Ammon's horn (tissue), 1 donor: ENCODE measurements around the gene PRDM11.

Experiments
- DNase-seq: peaks from one replicate; pipeline ENCODE4 v3.0.0-alpha.2; 2016; ENCODE audit warnings: low spot score

PRDM11 gene

GRCh38 chr11:45209891-45210699, 63.7 kb downstream of the PRDM11 start:
- DNase-seq: peak; percentile 79

- no peak for DNase-seq
Observed at GRCh38 chr11:45210846-45211245, 64.4 kb downstream of the PRDM11 start.

DNA sequence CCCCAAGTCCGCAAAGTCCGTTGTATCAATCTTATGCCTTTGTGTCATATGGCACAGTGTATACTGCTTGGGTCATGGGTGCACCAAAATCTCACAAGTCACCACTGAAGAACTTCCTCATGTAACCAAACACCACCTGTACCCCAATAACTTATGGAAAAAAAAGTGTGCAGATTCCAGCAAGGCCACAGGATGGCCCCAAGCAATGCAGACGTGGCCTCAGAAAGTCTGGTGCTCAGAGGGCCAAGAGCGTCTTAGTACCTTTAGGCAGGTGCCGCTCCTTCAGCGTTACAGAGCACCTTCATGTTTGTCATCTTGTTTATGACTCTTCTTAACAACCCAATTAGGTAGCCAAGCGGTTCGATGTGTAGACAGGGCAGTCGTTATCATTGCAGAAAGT, 65.3 kb downstream of the PRDM11 start:
- DNase-seq: no peak

DNA sequence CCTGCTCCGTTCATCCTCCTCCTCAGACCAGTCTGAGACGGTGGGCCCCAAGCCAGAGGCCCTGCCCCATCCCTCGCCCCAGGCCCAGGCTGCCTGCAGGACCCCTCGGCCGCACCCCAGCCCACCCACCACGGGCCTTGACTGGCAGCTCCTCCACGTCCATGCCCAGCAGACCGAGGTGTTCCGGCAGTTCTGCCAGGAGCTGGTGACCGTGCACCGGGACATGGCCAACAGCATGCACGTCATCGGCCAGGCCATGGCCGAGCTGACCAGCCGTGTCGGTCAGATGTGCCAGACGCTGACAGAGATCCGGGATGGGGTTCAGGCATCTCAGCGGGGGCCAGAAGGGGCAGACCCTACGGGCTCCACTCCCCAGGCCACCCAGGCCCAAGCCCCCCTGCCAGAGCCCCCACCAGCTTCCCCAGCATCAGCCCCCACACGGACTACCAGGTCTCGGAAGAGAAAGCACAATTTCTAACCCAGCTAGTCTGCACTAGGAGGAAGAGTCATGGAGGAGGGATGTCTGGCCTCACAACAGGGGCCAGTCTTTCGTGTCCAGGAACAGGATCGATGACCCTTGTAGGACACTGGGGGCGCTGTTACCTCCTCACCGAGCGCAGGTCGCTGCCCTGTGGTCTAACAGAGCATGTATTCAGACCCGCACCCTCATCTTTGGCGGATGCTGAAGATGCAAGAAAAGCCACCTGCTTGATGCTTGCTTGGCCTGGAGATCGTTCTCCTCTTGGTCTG, 66.3 kb downstream of the PRDM11 start:
- no peak for DNase-seq

- DNase-seq: no peak
Observed at GRCh38 chr11:45213316-45213665, 66.9 kb downstream of the PRDM11 start.

DNA sequence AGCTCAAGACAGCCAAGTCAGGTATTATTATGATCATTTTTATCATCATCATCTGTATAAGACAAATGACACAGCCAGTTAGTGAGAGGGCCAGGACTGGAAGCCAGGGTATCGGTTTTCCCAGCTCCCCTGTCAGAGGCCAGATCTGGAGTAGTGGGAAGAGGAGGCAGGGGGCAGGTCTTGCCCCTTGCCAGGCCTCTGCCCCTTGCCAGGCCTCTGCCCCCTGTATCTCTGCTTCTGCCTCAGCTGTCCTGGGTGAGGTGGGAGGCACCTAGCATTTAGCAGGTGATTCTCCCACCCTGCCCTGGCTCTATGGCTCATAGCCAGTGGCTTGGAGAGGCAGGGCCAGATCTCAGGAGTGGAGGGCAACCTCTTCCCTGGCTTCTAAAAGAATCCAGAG, 67.3 kb downstream of the PRDM11 start:
- no peak for DNase-seq

DNA sequence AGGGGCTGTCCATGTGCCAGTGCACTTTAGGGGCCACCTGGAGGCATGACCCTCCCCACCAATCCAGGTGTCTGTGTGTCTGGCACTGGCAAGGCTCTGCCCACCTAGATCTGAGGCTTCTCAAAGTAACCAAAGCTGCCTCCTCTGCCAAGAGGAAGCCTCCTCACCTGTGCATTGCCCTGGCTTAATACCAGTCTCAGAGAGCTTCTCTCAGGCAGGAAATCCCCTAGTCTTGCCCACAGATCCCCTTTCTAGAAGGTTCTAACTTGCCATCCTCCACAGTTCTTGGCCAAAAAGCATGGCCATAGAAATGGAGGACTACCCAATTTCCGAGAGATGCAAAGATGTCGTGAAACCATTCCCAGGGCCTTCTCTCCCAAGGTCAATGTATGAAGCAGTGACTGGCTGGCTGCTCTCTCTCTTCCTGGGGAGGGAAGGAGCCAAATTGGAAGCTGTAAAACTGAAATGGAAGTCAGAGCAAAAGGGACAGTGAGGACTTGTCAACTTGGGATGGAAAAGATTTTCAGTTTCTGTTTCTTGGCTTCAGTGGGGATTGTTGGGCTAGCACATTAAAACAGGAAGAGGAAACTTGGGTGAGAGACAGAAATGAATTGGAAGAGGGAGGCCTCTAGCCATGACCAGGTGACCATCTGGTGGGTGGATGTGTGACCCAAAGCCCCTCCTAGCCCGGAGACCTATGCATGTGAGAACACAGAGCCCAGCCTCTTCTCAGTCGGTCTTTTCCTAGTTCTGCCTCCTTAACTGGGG, 68.8 kb downstream of the PRDM11 start:
- DNase-seq: no peak

GRCh38 chr11:45216031-45216430, 69.6 kb downstream of the PRDM11 start:
- no peak for DNase-seq

- DNase-seq: no peak
Observed at GRCh38 chr11:45216901-45217300, 70.5 kb downstream of the PRDM11 start.

DNA sequence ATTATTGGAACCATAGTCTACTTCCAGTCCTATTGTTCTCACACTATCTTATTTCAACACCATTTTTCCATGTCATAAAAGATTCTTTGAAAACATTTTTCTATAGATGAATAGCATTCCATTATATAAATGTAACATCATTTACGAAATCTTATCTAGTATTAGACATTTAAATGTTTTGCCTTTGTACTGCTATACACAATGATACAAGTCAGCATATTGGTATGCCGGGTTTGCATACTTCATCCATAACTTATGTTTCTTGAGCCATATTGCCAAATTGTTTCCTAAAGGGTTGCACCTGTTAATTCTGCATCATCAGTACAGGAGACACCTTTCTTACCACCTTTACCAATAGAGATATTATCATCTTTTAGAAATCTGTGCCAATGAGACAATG, 71.6 kb downstream of the PRDM11 start:
- DNase-seq: no peak

DNA sequence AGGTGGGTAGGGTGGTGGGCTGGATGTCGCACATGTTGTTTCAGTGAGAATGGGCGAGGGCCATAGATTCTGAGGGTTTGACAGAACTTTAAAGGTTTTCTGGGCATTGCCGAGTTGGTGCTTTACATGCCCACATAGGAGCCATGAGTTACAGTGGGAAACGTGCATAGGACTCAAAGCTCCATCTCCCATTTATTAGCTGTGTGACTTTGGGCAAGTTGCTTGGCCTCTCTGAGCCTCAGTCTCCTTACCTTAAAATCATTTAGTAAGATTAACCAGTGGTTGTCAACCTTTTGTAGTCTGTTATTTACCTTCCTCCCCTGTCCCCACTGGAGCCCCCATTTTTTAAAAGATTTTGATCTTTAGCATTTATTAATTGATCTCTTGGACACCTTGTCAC, 72.3 kb downstream of the PRDM11 start:
- no peak for DNase-seq

DNA sequence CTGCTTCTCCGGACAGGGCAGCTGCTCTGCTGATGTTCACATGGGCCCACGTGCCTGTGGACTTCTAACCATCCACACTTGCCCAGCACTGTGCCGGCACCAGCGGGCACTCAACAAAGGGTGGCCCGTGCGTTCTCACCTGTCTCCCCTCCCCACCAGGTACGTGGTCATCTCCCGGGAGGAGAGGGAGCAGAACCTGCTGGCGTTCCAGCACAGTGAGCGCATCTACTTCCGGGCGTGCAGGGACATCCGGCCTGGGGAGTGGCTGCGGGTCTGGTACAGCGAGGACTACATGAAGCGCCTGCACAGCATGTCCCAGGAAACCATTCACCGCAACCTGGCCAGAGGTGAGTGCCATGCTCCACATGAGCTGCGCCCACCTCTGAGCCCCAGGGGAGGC, 73.0 kb downstream of the PRDM11 start:
- DNase-seq: no peak

GRCh38 chr11:45223496-45223895, 77.1 kb downstream of the PRDM11 start:
- no peak for DNase-seq

DNA sequence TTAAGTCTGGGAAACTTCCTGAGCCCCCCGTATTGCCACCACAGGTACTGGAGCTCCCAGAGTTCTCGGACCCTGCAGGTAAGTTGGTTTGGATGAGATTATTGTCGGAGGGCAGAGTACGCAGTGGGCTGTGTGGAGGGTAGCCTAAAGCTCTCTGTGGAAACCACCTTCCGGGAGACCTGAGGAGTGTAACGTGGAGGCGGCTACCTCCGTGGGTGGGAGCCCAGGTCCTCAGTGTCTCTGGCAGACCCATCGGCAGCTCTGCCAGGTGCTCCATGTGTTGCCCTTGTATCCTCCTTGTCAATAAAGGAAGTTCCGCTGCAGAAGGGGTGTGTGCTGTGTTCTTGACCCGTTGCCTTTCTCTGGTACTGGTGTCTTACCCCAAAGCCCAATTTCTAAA, 78.3 kb downstream of the PRDM11 start:
- DNase-seq: no peak

DNA sequence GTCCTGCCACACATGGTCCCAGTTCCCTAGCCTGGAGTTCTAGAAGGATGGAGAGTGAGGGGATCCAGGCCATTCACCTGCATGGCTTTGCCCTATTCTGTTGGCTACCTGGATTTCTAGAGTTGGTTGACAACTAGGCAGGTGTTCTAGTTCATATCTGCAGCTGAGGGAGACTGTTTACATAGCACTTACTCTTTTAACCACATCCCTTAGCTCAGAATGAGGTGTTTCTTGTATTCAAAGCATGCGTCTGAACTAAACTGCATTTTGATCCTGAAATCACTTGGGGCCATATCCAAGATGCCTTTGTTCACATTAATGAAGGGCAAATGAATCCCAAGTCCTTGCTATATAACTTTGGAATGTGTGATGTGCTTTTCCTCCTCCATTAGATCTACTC, 78.8 kb downstream of the PRDM11 start:
- no peak for DNase-seq

- no peak for DNase-seq
Observed at GRCh38 chr11:45225961-45226871, 79.8 kb downstream of the PRDM11 start.

- no peak for DNase-seq
Observed at GRCh38 chr11:45226901-45227300, 80.5 kb downstream of the PRDM11 start.

- no peak for DNase-seq
Observed at GRCh38 chr11:45227836-45228235, 81.4 kb downstream of the PRDM11 start.

GRCh38 chr11:45229401-45230020, 83.1 kb downstream of the PRDM11 start:
- no peak for DNase-seq

- DNase-seq: no peak
Observed at GRCh38 chr11:45232341-45233080, 86.1 kb downstream of the PRDM11 start.
